HL-60/S4 treated with phorbol 12-myristate 13-acetate at 8.2 ng/mL for 4 days and 3 days (cell line): ENCODE measurements around the gene SEL1L2.

Source experiments
- in situ Hi-C: fragments of 300-500 bp; cut with MboI; formaldehyde crosslinking; loops from 2 replicates; pipeline ENCODE4 v1.15.0; 2022; ENCODE audit warnings: low sequenced_read_pairs

SEL1L2 gene

DNA sequence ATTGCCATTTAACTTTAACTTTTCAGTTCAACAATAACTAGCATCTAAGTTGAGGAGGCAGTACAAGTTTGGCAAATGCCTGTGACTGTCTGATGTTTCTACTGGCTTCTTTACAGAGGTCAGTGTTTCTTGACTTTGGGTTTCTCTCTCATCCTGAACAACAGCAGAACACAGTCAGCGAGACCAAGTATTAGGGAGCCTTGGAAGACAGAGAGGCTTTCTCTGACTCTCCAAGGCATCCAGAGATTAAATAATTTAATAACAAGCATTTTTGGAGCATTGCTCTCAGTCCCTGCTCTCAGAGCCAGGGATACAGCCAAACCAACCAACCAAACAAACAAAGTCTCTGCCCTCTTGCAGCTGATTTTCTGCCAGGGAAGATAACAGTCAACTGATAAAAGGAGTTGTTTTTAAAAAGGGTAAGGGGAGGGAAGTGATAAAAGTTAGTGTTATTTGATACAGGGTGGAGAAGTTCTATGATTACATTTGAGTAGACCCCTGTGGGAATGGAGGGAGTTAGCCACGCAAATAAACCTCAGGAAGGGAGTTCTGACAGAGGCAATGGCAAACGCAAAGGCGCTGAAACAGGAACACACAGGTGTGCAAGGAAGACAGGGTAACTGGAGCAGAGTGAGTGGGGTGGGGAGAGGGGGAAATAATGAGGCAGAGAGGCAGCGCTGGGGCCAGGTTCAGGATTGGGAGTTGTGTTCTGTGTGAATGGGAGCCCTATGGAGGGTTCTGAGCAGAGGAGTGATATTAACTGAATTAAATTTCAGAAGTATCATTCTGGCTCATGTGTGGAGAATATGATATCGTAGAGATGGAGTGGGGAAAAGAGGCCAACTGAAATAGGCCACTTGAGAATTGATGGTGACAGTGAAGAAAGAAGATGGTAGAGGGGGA lies 55.2 kb downstream of the SEL1L2 start:
- in situ Hi-C loops: no loop called here

GRCh38 chr20:13930281-13930680 lies 60.1 kb downstream of the SEL1L2 start:
- in situ Hi-C loops: no loop called here

GRCh38 chr20:13929836-13930235 lies 60.6 kb downstream of the SEL1L2 start:
- in situ Hi-C loops: no loop called here

- in situ Hi-C loops: no loop called here
Measured at GRCh38 chr20:13928901-13929300, 61.5 kb downstream of the SEL1L2 start.

DNA sequence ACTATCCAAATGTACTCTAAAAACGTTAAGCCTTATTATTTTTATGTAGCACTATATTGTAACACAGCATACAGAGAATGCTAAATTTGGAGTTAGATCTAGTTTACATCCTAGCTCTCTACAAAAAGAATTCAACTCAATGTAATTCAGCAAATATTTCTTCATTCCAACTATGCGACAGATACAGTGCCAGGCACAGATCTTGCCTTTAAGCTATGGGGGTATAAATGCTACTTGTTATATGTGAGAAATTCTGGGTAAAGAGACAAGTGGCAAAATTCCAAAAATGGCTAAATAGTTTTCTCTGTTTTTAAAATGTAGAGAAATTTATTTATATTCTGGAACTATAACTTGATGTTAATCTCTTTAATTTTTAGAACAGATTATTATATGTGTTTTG lies 63.2 kb downstream of the SEL1L2 start:
- in situ Hi-C loops: no loop called here

GRCh38 chr20:13922241-13922640 lies 68.2 kb downstream of the SEL1L2 start:
- in situ Hi-C loops: no loop called here

GRCh38 chr20:13915284-13915683 lies 75.1 kb downstream of the SEL1L2 start:
- in situ Hi-C loops: no loop called here

DNA sequence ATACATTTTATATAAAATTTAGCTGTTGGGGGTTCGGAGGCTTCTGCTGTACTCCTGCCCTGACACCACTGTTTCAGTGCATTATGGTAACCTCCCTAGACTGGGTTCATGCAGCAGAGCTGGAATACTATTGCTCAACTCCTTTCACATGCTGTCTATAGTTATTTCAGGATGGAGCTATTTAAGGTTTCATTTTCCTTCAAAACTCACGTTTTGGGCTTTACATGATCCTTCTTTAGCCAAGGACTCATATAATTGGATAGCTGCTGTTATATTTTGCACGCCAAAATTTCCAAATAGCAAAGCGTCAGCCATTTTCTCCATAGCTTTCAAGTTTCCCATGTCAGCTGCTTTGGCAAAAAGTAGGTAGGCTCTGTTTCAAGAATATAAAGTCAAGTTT lies 76.8 kb downstream of the SEL1L2 start:
- in situ Hi-C loops: no loop called here

GRCh38 chr20:13913131-13913530 lies 77.3 kb downstream of the SEL1L2 start:
- in situ Hi-C loops: no loop called here

GRCh38 chr20:13910492-13910891 lies 79.9 kb downstream of the SEL1L2 start:
- in situ Hi-C loops: no loop called here

- in situ Hi-C loops: no loop called here
Measured at GRCh38 chr20:13909067-13909466, 81.3 kb downstream of the SEL1L2 start.

GRCh38 chr20:13904766-13905165 lies 85.6 kb downstream of the SEL1L2 start:
- in situ Hi-C loops: no loop called here

DNA sequence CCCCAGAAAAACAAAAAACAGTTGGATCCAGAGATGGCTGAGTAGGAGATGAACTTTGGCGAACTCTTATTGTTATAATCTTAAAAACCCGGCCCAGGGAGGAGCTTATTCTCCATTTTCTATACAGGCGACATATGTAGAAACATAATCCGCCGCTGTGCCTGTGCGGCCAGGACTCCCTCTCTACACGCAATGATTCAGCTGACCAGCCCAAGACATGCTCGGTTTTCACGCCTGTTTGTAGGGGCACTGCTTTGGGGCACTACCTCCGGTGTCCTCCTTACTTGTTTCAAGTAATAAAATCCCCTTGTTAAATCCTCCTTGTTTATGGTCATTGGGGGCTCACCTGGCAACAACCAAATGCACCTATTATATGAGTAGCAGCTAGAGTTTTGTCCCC lies 89.9 kb downstream of the SEL1L2 start:
- in situ Hi-C loops: no loop called here

- in situ Hi-C loops: no loop called here
Measured at GRCh38 chr20:13898012-13898612, 92.3 kb downstream of the SEL1L2 start.

- in situ Hi-C loops: no loop called here
Measured at GRCh38 chr20:13891575-13891974, 98.8 kb downstream of the SEL1L2 start.

DNA sequence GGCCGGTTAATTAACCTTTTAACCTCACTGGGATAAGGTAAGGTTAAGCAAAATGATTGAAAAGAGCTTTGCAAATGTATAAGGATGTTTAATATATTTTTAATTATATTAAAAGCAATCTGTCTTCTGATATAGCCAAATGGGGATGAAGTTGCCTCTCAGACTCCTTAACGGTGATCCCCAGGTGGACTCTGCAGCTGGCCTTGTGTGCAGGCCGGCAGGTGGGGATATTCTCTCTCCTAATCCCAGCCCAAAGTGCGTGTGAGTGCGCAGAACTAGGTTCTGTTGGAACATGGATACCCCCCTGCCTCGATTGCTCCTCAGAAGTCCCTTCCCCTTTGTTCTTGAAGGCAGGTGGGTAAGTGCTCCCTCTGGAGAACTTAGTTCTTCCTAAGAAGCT lies 105.6 kb downstream of the SEL1L2 start:
- in situ Hi-C loops: no loop called here

- in situ Hi-C loops: no loop called here
Measured at GRCh38 chr20:13883425-13883824, 107.0 kb downstream of the SEL1L2 start.

DNA sequence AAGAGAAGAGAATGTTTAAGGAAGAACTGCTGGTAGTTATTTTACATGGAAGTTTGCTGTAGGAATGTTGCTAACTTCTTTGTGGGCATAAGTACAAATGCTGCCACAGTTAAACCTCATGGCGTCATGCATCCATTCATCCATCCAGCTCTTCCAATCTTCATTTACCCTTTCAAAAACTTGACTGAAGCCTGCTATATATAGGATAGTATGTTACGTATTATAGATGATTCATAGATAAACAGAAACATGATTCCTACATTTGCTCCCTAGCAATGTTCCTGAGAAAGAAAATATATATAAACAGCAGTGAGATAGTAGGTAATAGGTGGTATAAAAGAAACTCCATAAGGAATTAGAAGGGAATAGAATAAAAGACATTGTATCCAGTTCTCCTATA lies 111.8 kb downstream of the SEL1L2 start:
- in situ Hi-C loops: no loop called here

- in situ Hi-C loops: no loop called here
Measured at GRCh38 chr20:13877793-13878192, 112.6 kb downstream of the SEL1L2 start.

- in situ Hi-C loops: no loop called here
Measured at GRCh38 chr20:13875265-13875811, 115.1 kb downstream of the SEL1L2 start.

GRCh38 chr20:13874394-13875157 lies 115.8 kb downstream of the SEL1L2 start:
- in situ Hi-C loops: no loop called here
